WI38 (cell line): ENCODE results near the gene ULK4.

ENCODE experiments used
- H3K4me3 ChIP-seq: 2 replicates; pipeline ENCODE4 v1.5.1; 2011; ENCODE audit warnings: low read depth, mild to moderate bottlenecking, control low read depth, low read length
- TF ChIP-seq, protein P1 (sequence below): IDR thresholded peaks from 2 replicates; pipeline ENCODE4 v1.5.1; 2012; ENCODE audit warnings: low read depth, mild to moderate bottlenecking, control low read depth, low read length

Gene ULK4

GRCh38 chr3:41836360-41837134 lies 125.4 kb downstream of the ULK4 start:
- TF ChIP-seq, protein P1, sequence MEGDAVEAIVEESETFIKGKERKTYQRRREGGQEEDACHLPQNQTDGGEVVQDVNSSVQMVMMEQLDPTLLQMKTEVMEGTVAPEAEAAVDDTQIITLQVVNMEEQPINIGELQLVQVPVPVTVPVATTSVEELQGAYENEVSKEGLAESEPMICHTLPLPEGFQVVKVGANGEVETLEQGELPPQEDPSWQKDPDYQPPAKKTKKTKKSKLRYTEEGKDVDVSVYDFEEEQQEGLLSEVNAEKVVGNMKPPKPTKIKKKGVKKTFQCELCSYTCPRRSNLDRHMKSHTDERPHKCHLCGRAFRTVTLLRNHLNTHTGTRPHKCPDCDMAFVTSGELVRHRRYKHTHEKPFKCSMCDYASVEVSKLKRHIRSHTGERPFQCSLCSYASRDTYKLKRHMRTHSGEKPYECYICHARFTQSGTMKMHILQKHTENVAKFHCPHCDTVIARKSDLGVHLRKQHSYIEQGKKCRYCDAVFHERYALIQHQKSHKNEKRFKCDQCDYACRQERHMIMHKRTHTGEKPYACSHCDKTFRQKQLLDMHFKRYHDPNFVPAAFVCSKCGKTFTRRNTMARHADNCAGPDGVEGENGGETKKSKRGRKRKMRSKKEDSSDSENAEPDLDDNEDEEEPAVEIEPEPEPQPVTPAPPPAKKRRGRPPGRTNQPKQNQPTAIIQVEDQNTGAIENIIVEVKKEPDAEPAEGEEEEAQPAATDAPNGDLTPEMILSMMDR, result no peak
- no peak overlapping the region for H3K4me3 ChIP-seq

- TF ChIP-seq, protein P1, result no peak
- H3K4me3 ChIP-seq, result no peak overlapping the region
These were observed 128.3 kb downstream of the ULK4 start for GRCh38 chr3:41833628-41834027.

GRCh38 chr3:41819236-41819635 lies 142.7 kb downstream of the ULK4 start:
- H3K4me3 ChIP-seq, result no peak overlapping the region
- TF ChIP-seq, protein P1, result no peak

GRCh38 chr3:41808618-41809017 lies 153.3 kb downstream of the ULK4 start:
- no peak overlapping the region for H3K4me3 ChIP-seq
- TF ChIP-seq, protein P1, result no peak

DNA sequence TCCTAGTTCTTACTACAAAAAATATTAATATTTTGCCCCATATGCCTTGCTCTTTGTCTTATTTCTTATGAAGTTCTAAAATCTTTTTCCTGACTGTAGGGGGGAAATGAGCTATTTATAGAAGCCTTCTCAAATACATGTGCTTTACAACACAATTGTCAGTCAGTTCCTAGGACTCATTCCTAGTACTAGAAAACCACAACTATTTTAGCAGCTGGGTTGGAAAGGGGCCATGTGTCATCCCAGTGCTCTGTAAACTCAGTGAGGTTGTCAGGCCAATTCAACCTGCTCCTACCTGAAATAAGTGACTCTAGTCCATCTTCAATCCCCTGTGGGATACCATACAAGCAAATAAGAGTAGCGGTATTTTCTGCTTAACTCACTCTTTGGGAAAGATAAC lies 153.8 kb downstream of the ULK4 start:
- H3K4me3 ChIP-seq, result no peak overlapping the region
- TF ChIP-seq, protein P1, result no peak

DNA sequence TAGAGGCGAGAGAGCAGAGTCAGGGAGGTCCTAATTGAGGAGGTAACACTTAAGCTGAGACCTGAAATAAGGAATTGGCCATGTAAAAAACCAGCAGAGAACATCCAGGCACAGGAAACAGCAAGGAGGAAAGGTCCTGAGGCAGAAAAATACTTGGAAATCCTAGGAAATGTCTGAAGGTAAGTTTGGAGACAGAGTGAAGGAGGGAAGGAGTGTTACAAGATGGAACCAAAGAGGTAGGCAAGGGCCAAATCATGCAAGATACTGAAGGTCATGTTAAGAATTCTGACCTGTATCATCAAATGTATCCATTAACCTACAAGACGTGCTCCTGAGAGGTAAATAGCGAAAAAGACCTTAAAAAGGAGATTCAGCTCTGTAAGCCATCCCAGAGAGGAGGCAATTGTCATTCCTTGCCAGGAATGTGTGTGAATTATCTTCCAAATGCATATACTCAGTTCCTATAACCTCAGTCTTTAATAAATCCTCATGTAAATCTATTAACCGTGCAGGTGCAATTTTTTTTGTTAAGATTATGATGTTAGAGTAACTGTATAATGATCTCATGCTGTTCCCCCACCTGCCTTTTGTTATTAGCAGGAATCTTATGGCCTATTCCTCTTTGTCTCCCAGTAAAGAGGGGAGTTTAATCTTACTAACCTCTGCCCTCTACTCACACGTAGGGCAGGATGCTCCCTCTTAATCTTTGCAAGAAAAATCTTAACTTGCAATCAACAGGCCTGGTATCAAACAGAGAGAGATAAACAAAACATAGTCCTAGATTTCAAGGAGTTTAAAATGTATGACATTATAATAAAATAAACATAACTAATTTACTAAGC lies 166.9 kb downstream of the ULK4 start:
- TF ChIP-seq, protein P1, result no peak
- no peak overlapping the region for H3K4me3 ChIP-seq

DNA sequence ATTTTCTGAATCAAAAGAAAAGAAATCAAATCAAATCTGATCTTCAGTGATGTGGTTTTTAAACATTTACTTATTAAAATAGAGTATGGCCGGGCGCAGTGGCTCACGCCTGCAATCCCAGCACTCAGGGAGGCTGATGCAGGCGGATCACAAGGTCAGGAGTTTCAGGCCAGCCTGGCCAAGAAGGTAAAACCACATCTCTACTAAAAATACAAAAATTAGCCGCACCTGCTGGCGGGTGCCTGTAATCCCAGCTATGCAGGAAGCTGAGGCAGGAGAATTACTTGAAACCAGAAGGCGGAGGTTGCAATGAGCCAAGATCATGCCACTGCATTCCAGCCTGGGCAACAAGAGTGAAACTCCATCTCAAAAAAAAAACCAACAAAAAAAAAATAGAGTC lies 169.1 kb downstream of the ULK4 start:
- TF ChIP-seq, protein P1, result no peak
- H3K4me3 ChIP-seq, result no peak overlapping the region
